ENCODE measurements around the gene COX7A2.

The COX7A2 gene

GRCh38 chr6:75223428-75223827 is 20.2 kb downstream of the COX7A2 start:
- H3K9me3 ChIP-seq (ENCODE audit: control insufficient read depth, low read length) = no peaks in the 10 kb centered on the region

GRCh38 chr6:75222261-75222660 is 21.3 kb downstream of the COX7A2 start:
- no peaks in the 10 kb centered on the region for H3K36me3 ChIP-seq (ENCODE audit: control insufficient read depth, insufficient read depth, low read length)

More at GRCh38 chr6:75223428-75223827, 20.2 kb downstream of the COX7A2 start:
- no peak overlapping the region for H3K4me3 ChIP-seq (ENCODE audit: insufficient read depth, low read depth, low read length, poor library complexity, severe bottlenecking)
- H3K27me3 ChIP-seq (replicated peaks; ENCODE audit: control insufficient read depth, insufficient read depth, low read length, poor library complexity, severe bottlenecking) = no peaks in the 10 kb centered on the region
- H3K4me1 ChIP-seq (ENCODE audit: control insufficient read depth, insufficient read depth, low read length, poor library complexity, severe bottlenecking) = no peaks in the 10 kb centered on the region
- no peaks in the 10 kb centered on the region for H3K36me3 ChIP-seq (ENCODE audit: control insufficient read depth, insufficient read depth, low read length)
- no peak for DNase-seq
- no peak overlapping the region for H3K27ac ChIP-seq (ENCODE audit: insufficient read depth, low read length, poor library complexity, severe bottlenecking)

GRCh38 chr6:75221116-75221515 is 22.5 kb downstream of the COX7A2 start:
- DNase-seq = no peak
- Histone ChIP-seq H3K4me1 (ENCODE audit: control insufficient read depth, insufficient read depth, low read length, poor library complexity, severe bottlenecking) (no peaks in the 10 kb centered on the region), H3K27me3 (replicated peaks; ENCODE audit: control insufficient read depth, insufficient read depth, low read length, poor library complexity, severe bottlenecking) (no peaks in the 10 kb centered on the region), H3K36me3 (ENCODE audit: control insufficient read depth, insufficient read depth, low read length) (no peaks in the 10 kb centered on the region), H3K9me3 (ENCODE audit: control insufficient read depth, low read length) (no peaks in the 10 kb centered on the region), H3K4me3 (ENCODE audit: insufficient read depth, low read depth, low read length, poor library complexity, severe bottlenecking) (no peak overlapping the region), H3K27ac (ENCODE audit: insufficient read depth, low read length, poor library complexity, severe bottlenecking) (no peak overlapping the region)

More at GRCh38 chr6:75222261-75222660, 21.3 kb downstream of the COX7A2 start:
- Histone ChIP-seq H3K27me3 (replicated peaks; ENCODE audit: control insufficient read depth, insufficient read depth, low read length, poor library complexity, severe bottlenecking) (no peaks in the 10 kb centered on the region), H3K27ac (ENCODE audit: insufficient read depth, low read length, poor library complexity, severe bottlenecking) (no peak overlapping the region), H3K4me3 (ENCODE audit: insufficient read depth, low read depth, low read length, poor library complexity, severe bottlenecking) (no peak overlapping the region), H3K9me3 (ENCODE audit: control insufficient read depth, low read length) (no peaks in the 10 kb centered on the region), H3K4me1 (ENCODE audit: control insufficient read depth, insufficient read depth, low read length, poor library complexity, severe bottlenecking) (no peaks in the 10 kb centered on the region)
- no peak for DNase-seq

GRCh38 chr6:75220357-75220756 is 23.2 kb downstream of the COX7A2 start:
- Histone ChIP-seq H3K9me3 (ENCODE audit: control insufficient read depth, low read length) (no peaks in the 10 kb centered on the region), H3K4me3 (ENCODE audit: insufficient read depth, low read depth, low read length, poor library complexity, severe bottlenecking) (no peak overlapping the region), H3K27me3 (replicated peaks; ENCODE audit: control insufficient read depth, insufficient read depth, low read length, poor library complexity, severe bottlenecking) (no peaks in the 10 kb centered on the region), H3K36me3 (ENCODE audit: control insufficient read depth, insufficient read depth, low read length) (no peaks in the 10 kb centered on the region), H3K4me1 (ENCODE audit: control insufficient read depth, insufficient read depth, low read length, poor library complexity, severe bottlenecking) (no peaks in the 10 kb centered on the region), H3K27ac (ENCODE audit: insufficient read depth, low read length, poor library complexity, severe bottlenecking) (no peak overlapping the region)
- DNase-seq = no peak

- DNase-seq = no peak
- no peaks in the 10 kb centered on the region for H3K4me1 ChIP-seq (ENCODE audit: control insufficient read depth, insufficient read depth, low read length, poor library complexity, severe bottlenecking)
- H3K27me3 ChIP-seq (replicated peaks; ENCODE audit: control insufficient read depth, insufficient read depth, low read length, poor library complexity, severe bottlenecking) = no peaks in the 10 kb centered on the region
- H3K4me3 ChIP-seq (ENCODE audit: insufficient read depth, low read depth, low read length, poor library complexity, severe bottlenecking) = no peak overlapping the region
- no peak overlapping the region for H3K27ac ChIP-seq (ENCODE audit: insufficient read depth, low read length, poor library complexity, severe bottlenecking)
- no peaks in the 10 kb centered on the region for H3K36me3 ChIP-seq (ENCODE audit: control insufficient read depth, insufficient read depth, low read length)
- no peaks in the 10 kb centered on the region for H3K9me3 ChIP-seq (ENCODE audit: control insufficient read depth, low read length)
Measured at GRCh38 chr6:75219263-75219662, 24.3 kb downstream of the COX7A2 start.

GRCh38 chr6:75217193-75217592 is 26.4 kb downstream of the COX7A2 start:
- DNase-seq = no peak
- Histone ChIP-seq H3K36me3 (ENCODE audit: control insufficient read depth, insufficient read depth, low read length) (no peaks in the 10 kb centered on the region), H3K4me3 (ENCODE audit: insufficient read depth, low read depth, low read length, poor library complexity, severe bottlenecking) (no peak overlapping the region), H3K9me3 (ENCODE audit: control insufficient read depth, low read length) (no peaks in the 10 kb centered on the region), H3K27me3 (replicated peaks; ENCODE audit: control insufficient read depth, insufficient read depth, low read length, poor library complexity, severe bottlenecking) (no peaks in the 10 kb centered on the region), H3K27ac (ENCODE audit: insufficient read depth, low read length, poor library complexity, severe bottlenecking) (no peak overlapping the region), H3K4me1 (ENCODE audit: control insufficient read depth, insufficient read depth, low read length, poor library complexity, severe bottlenecking) (no peaks in the 10 kb centered on the region)

GRCh38 chr6:75215291-75215690 is 28.3 kb downstream of the COX7A2 start:
- Histone ChIP-seq H3K4me1 (ENCODE audit: control insufficient read depth, insufficient read depth, low read length, poor library complexity, severe bottlenecking) (no peaks in the 10 kb centered on the region), H3K9me3 (ENCODE audit: control insufficient read depth, low read length) (no peaks in the 10 kb centered on the region), H3K4me3 (ENCODE audit: insufficient read depth, low read depth, low read length, poor library complexity, severe bottlenecking) (no peak overlapping the region), H3K27ac (ENCODE audit: insufficient read depth, low read length, poor library complexity, severe bottlenecking) (no peak overlapping the region), H3K36me3 (ENCODE audit: control insufficient read depth, insufficient read depth, low read length) (no peaks in the 10 kb centered on the region), H3K27me3 (replicated peaks; ENCODE audit: control insufficient read depth, insufficient read depth, low read length, poor library complexity, severe bottlenecking) (no peaks in the 10 kb centered on the region)
- no peak for DNase-seq

GRCh38 chr6:75213732-75214131 is 29.9 kb downstream of the COX7A2 start:
- H3K27ac ChIP-seq (ENCODE audit: insufficient read depth, low read length, poor library complexity, severe bottlenecking) = no peak overlapping the region
- H3K4me3 ChIP-seq (ENCODE audit: insufficient read depth, low read depth, low read length, poor library complexity, severe bottlenecking) = no peak overlapping the region
- H3K36me3 ChIP-seq (ENCODE audit: control insufficient read depth, insufficient read depth, low read length) = no peaks in the 10 kb centered on the region
- no peaks in the 10 kb centered on the region for H3K9me3 ChIP-seq (ENCODE audit: control insufficient read depth, low read length)
- DNase-seq = no peak
- peaks cover 1% of the 10 kb centered on the region for H3K4me1 ChIP-seq (ENCODE audit: control insufficient read depth, insufficient read depth, low read length, poor library complexity, severe bottlenecking)
- peaks cover 2% of the 10 kb centered on the region for H3K27me3 ChIP-seq (replicated peaks; ENCODE audit: control insufficient read depth, insufficient read depth, low read length, poor library complexity, severe bottlenecking)

- no peaks in the 10 kb centered on the region for H3K9me3 ChIP-seq (ENCODE audit: control insufficient read depth, low read length)
- peaks cover 8% of the 10 kb centered on the region for H3K27me3 ChIP-seq (replicated peaks; ENCODE audit: control insufficient read depth, insufficient read depth, low read length, poor library complexity, severe bottlenecking)
- no peak overlapping the region for H3K27ac ChIP-seq (ENCODE audit: insufficient read depth, low read length, poor library complexity, severe bottlenecking)
- DNase-seq = no peak
- H3K4me1 ChIP-seq (ENCODE audit: control insufficient read depth, insufficient read depth, low read length, poor library complexity, severe bottlenecking) = peaks cover 7% of the 10 kb centered on the region
- H3K4me3 ChIP-seq (ENCODE audit: insufficient read depth, low read depth, low read length, poor library complexity, severe bottlenecking) = no peak overlapping the region
- no peaks in the 10 kb centered on the region for H3K36me3 ChIP-seq (ENCODE audit: control insufficient read depth, insufficient read depth, low read length)
Measured at GRCh38 chr6:75213112-75213511, 30.5 kb downstream of the COX7A2 start.

- Histone ChIP-seq H3K4me1 (ENCODE audit: control insufficient read depth, insufficient read depth, low read length, poor library complexity, severe bottlenecking) (peaks cover 17% of the 10 kb centered on the region), H3K36me3 (ENCODE audit: control insufficient read depth, insufficient read depth, low read length) (no peaks in the 10 kb centered on the region), H3K9me3 (ENCODE audit: control insufficient read depth, low read length) (no peaks in the 10 kb centered on the region), H3K27ac (ENCODE audit: insufficient read depth, low read length, poor library complexity, severe bottlenecking) (no peak overlapping the region), H3K27me3 (replicated peaks; ENCODE audit: control insufficient read depth, insufficient read depth, low read length, poor library complexity, severe bottlenecking) (peaks cover 18% of the 10 kb centered on the region), H3K4me3 (ENCODE audit: insufficient read depth, low read depth, low read length, poor library complexity, severe bottlenecking) (no peak overlapping the region)
- no peak for DNase-seq
Measured at GRCh38 chr6:75211920-75212590, 31.5 kb downstream of the COX7A2 start.

Data from effector memory CD4-positive, alpha-beta T cell (primary cell).